Liver (tissue), 9 donors: ENCODE data around the gene ZNF467. TPM values are rescaled to one million over a fixed set of nuclear protein-coding genes. Genes with fewer than 3 reads are reported as not detected.

Source experiments
- DNase-seq: peaks from one replicate; pipeline ENCODE4 v3.0.0-alpha.2; 2017; ENCODE audit warnings: low spot score
- H3K27ac ChIP-seq, 2 donors: one replicate each; pipeline ENCODE4 v1.7.0; 2013; ENCODE audit warnings: inconsistent platforms in 2 of 2, low read length in 2 of 2, control low read depth in 1 of 2, low read depth in 1 of 2, mild to moderate bottlenecking in 1 of 2
- H3K27me3 ChIP-seq, 4 donors: one replicate each; pipeline versions ENCODE4 v1.6.1 to v1.7.0; 2013; ENCODE audit warnings: low read length in 3 of 4, inconsistent platforms in 1 of 4, mild to moderate bottlenecking in 1 of 4, moderate library complexity in 1 of 4; ENCODE audit not compliant: control insufficient read depth in 4 of 4, insufficient read depth in 4 of 4
- H3K36me3 ChIP-seq, 4 donors: one replicate each; pipeline versions ENCODE4 v1.6.1 to v1.7.0; 2013; ENCODE audit warnings: low read length in 3 of 4, mild to moderate bottlenecking in 3 of 4, low read depth in 1 of 4, moderate library complexity in 1 of 4; ENCODE audit not compliant: control insufficient read depth in 4 of 4, insufficient read depth in 3 of 4
- H3K4me1 ChIP-seq, 4 donors: one replicate each; pipeline versions ENCODE4 v1.6.1 to v1.7.0; 2013; ENCODE audit warnings: low read length in 3 of 4, mild to moderate bottlenecking in 3 of 4, moderate library complexity in 1 of 4; ENCODE audit not compliant: control insufficient read depth in 4 of 4, insufficient read depth in 4 of 4
- H3K4me3 ChIP-seq, 3 donors: one replicate each; pipeline versions ENCODE4 v1.6.1 to v1.7.0; 2013; ENCODE audit warnings: low read length in 3 of 3, control low read depth in 1 of 3, low read depth in 1 of 3, mild to moderate bottlenecking in 1 of 3
- H3K9ac ChIP-seq, 2 donors: one replicate each; pipeline ENCODE4 v1.7.0; 2013; ENCODE audit warnings: low read length in 2 of 2, mild to moderate bottlenecking in 2 of 2, moderate library complexity in 2 of 2, control low read depth in 1 of 2, low read depth in 1 of 2
- H3K9me3 ChIP-seq, 4 donors: one replicate each; pipeline versions ENCODE4 v1.6.1 to v1.7.0; 2013; ENCODE audit warnings: low read length in 3 of 4; ENCODE audit not compliant: control insufficient read depth in 4 of 4
- ATF3 ChIP-seq: IDR thresholded peaks from 2 replicates; pipeline ENCODE4 v1.6.1; 2016; ENCODE audit warnings: antibody characterized with exemption
- CTCF ChIP-seq: fragments of 150-350 bp; IDR thresholded peaks from 2 replicates; pipeline ENCODE4 v1.5.1; 2017; ENCODE audit warnings: improper control_type of control experiment, low read depth, low read length; ENCODE audit not compliant: missing input control
- FOXA1 ChIP-seq: IDR thresholded peaks from 2 replicates; pipeline ENCODE4 v1.6.1; 2016; ENCODE audit warnings: antibody characterized with exemption
- FOXA2 ChIP-seq: IDR thresholded peaks from 2 replicates; pipeline ENCODE4 v1.6.1; 2016; ENCODE audit warnings: antibody characterized with exemption
- GABPA ChIP-seq, 2 donors: IDR thresholded peaks in 1 of 2; conservative IDR thresholded peaks in 1 of 2; 2 replicates each; pipeline ENCODE4 v1.6.1; 2016; ENCODE audit warnings: antibody characterized with exemption in 2 of 2, mild to moderate bottlenecking in 1 of 2, moderate library complexity in 1 of 2
- HNF4A ChIP-seq, 2 donors: conservative IDR thresholded peaks; 2 replicates each; pipeline ENCODE4 v1.6.1; 2016; ENCODE audit warnings: antibody characterized with exemption in 2 of 2, mild to moderate bottlenecking in 2 of 2
- HNF4G ChIP-seq: IDR thresholded peaks from 2 replicates; pipeline ENCODE4 v1.6.1; 2016; ENCODE audit warnings: antibody characterized with exemption
- NR2F2 ChIP-seq: IDR thresholded peaks from 2 replicates; pipeline ENCODE4 v1.6.1; 2016; ENCODE audit warnings: antibody characterized with exemption
- RAD21 ChIP-seq, 2 donors: IDR thresholded peaks; 2 replicates each; pipeline ENCODE4 v1.6.1; 2016; ENCODE audit warnings: antibody characterized with exemption in 2 of 2, mild to moderate bottlenecking in 2 of 2
- REST ChIP-seq: IDR thresholded peaks from 2 replicates; pipeline ENCODE4 v1.6.1; 2016; ENCODE audit warnings: antibody characterized with exemption, mild to moderate bottlenecking
- TAF1 ChIP-seq: conservative IDR thresholded peaks from 2 replicates; pipeline ENCODE4 v1.6.1; 2016; ENCODE audit warnings: antibody characterized with exemption, mild to moderate bottlenecking
- YY1 ChIP-seq: IDR thresholded peaks from 2 replicates; pipeline ENCODE4 v1.6.1; 2016; ENCODE audit warnings: antibody characterized with exemption, mild to moderate bottlenecking
- ZBTB33 ChIP-seq: IDR thresholded peaks from 2 replicates; pipeline ENCODE4 v1.6.1; 2016; ENCODE audit warnings: antibody characterized with exemption
- WGBS: extraction: QIAGEN DNeasy Blood & Tissue Kit; methylation state at CpG from one replicate; pipeline ENCODE4 v1.1.7; 2013; 5-methylcytosine and 5-hydroxymethylcytosine counted together
- polyA plus RNA-seq, 2 donors: library from polyadenylated mRNA; stranded (reverse) in 1 of 2; unstranded in 1 of 2; fragments of 200-250 nt in 1 of 2; fragments of >200 nt in 1 of 2; fragmentation: Nextera tagmentation in 1 of 2; extraction: Ambion mirVana in 1 of 2; gene quantifications; one replicate each; pipeline versions ENCODE4 v1.2.1 to v1.2.3, GENCODE V29; 2013 to 2015
- total RNA-seq, 2 donors: library from RNA; depleted of rRNA; stranded (reverse); fragments of >200 nt; gene quantifications; one replicate each; pipeline ENCODE4 v1.2.3, GENCODE V29; 2014
- donor health status: healthy.
- donor health status: healthy.
- donor health status: healthy.
- donor health status: healthy.
- donor health status: healthy.

Gene ZNF467
- total and polyA plus RNA-seq, 4 donors = 2.8 to 4.0 (median 3.7) TPM

- H3K4me3 ChIP-seq = no peak overlapping the region
- H3K27ac ChIP-seq = no peak overlapping the region
- no peaks in the 10 kb centered on the region for H3K27me3 ChIP-seq
- no peak for DNase-seq
- TF ChIP-seq CTCF = no peak
- TF ChIP-seq ATF3 = no peak
- no peak for TF ChIP-seq ZBTB33
- TF ChIP-seq RAD21 (IDR thresholded peaks at IDR 0.05) = no peak
- no peak for TF ChIP-seq FOXA2
- no peak for TF ChIP-seq HNF4A (conservative IDR thresholded peaks at IDR 0.05)
- no peak for TF ChIP-seq NR2F2
- no peak for TF ChIP-seq HNF4G
- TF ChIP-seq FOXA1 = no peak
- no peak for TF ChIP-seq TAF1
- H3K36me3 ChIP-seq = peaks cover 0 to 10% (median 7%) of the 10 kb centered on the region in 4 donors
- H3K4me1 ChIP-seq = no peaks in the 10 kb centered on the region
- no peaks in the 10 kb centered on the region for H3K9me3 ChIP-seq
- WGBS = 90% methylated on average over 10 of the region's 10 CpGs
- H3K9ac ChIP-seq = no peak overlapping the region
Measured at GRCh38 chr7:149762610-149763009, 10.8 kb downstream of the ZNF467 start.

- 83% methylated on average over 4 of the region's 4 CpGs for WGBS
Measured at GRCh38 chr7:149762089-149762488, 11.3 kb downstream of the ZNF467 start.

More at GRCh38 chr7:149762089-149762488, 11.3 kb downstream of the ZNF467 start:
- no peak overlapping the region for H3K4me3 ChIP-seq
- H3K9ac ChIP-seq = no peak overlapping the region
- H3K4me1 ChIP-seq = no peaks in the 10 kb centered on the region
- no peak for DNase-seq
- TF ChIP-seq GABPA (IDR thresholded peaks at IDR 0.05 in 1 of 2, conservative IDR thresholded peaks at IDR 0.05 in 1 of 2) (no peak), TAF1 (no peak), YY1 (no peak), REST (no peak)
- peaks cover 0 to 10% (median 6%) of the 10 kb centered on the region in 4 donors for H3K36me3 ChIP-seq
- H3K27me3 ChIP-seq = no peaks in the 10 kb centered on the region
- H3K9me3 ChIP-seq = no peaks in the 10 kb centered on the region
- H3K27ac ChIP-seq = no peak overlapping the region
